ENCODE data around the gene PTPN1. TPM values are rescaled to one million over a fixed set of nuclear protein-coding genes. Genes with fewer than 3 reads are reported as not detected.

The PTPN1 gene
- total and polyA plus RNA-seq, 10 of the 15 experiments (the other 5 are each of a cell fraction or from before 2014, with no cell fraction given), result 15.9 to 74.7 (median 43.9) TPM

DNA sequence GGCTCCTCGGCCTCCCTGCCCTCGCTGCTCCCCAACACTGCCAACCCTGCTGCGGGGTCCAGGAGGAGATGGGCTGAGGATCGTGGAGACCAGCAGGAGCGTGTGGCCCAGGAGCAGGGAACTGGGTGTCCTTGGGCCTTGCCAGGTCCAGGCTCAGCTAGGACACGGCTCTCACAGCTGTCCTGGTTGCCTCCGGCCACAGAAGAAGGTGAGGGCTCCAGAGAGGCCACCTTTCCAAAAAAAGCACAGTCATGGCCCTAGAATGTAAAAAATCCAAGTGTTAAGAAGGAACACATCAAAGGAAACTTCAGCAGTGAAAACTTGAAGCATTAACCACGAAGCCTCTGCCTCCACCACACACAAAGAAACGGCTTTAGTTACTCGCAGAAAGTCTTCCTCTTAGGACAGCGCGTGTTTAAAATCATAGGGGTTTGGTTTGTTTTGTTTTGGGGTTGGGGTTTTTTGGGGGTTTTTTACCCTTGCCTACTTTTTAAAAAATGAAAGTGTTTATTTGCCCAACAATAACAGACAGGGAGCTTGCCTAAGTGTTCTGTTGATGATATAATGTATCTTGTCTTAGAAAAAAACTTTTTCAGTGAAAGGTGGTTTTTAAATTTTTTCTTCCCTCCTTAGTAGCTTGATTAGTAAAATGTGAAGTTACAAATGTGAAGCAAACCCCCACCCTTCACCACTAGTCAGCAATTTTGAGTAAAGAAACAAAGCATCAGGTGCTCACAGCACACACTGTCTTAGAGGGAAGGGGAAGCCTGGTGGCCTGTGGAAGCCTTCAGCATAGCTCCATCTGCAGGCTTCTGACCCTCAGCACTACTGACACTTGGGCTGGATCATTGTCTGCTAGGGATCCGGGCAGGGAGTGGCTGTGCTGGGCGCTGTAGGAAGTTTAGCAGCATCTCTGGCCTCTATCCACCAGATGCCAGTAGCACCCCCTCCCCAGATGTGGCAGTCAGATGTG, 60.0 kb downstream of the PTPN1 start:
- DNase-seq (ENCODE audit: low read depth, low spot score) (peak; percentile 68), FAIRE-seq (peak; percentile 86), ATAC-seq (peak; percentile 96)
- in situ Hi-C loops (cut with MboI) (loop anchor here (5.0 kb wide), 1 partner anchor 383 kb away; no protein-coding TSS in a partner anchor), intact Hi-C loops (cut with micrococcal nuclease; ENCODE audit: unreplicated experiment) (loop anchor here (1.0 to 2.0 kb wide), 3 partner anchors 55 to 91 kb away; partner anchors contain the start of gene PTPN1)
- no peak overlapping the region for H3K4me3 ChIP-seq
- peak overlapping the region; percentile 83 for H3K27ac ChIP-seq (ENCODE audit: control insufficient read depth, insufficient read depth)
- H3K27me3 ChIP-seq (replicated peaks in 1 of 2; ENCODE audit: control insufficient read depth in 2 of 2, insufficient read depth in 2 of 2, low read length in 1 of 2), result no peaks in the 10 kb centered on the region
- H3K4me2 ChIP-seq (ENCODE audit: control insufficient read depth, insufficient read depth), result peak overlapping the region; percentile 69
- peaks cover 28 to 55% of the 10 kb centered on the region in 2 experiments for H3K36me3 ChIP-seq (ENCODE audit: control insufficient read depth in 2 of 2, insufficient read depth in 2 of 2, low read length in 1 of 2)
- H2AFZ ChIP-seq (ENCODE audit: control insufficient read depth, low read depth, low read length), result no peak overlapping the region
- H3K79me2 ChIP-seq (ENCODE audit: control insufficient read depth, insufficient read depth, low read length), result peaks cover 29% of the 10 kb centered on the region
- H3K9me3 ChIP-seq (replicated peaks; ENCODE audit: control insufficient read depth, insufficient read depth, low read length), result no peaks in the 10 kb centered on the region
- H3K9ac ChIP-seq (ENCODE audit: control insufficient read depth, insufficient read depth, low read length), result peak overlapping the region; percentile 24
- WGBS (ENCODE audit: insufficient coverage, insufficient replicate concordance, low lambda C conversion rate, missing lambda C conversion rate), result 38% methylated on average over 14 of the region's 14 CpGs
- peaks cover 25% of the 10 kb centered on the region for H3K4me1 ChIP-seq (ENCODE audit: control insufficient read depth, insufficient read depth, low read length)
- H4K20me1 ChIP-seq (ENCODE audit: control insufficient read depth, insufficient read depth), result peaks cover 6% of the 10 kb centered on the region; the same call in 1 of the 2 replicates
- POLR2A ChIA-PET, result interaction anchor here (0.9 to 2.6 kb wide), 4 partner anchors 28 to 66 kb away, joined by 3 to 25 read pairs (median 4); partner anchors contain the start of gene PTPN1
- CTCF ChIA-PET, result interaction anchor here (0.6 to 11.4 kb wide), 20 partner anchors 10 to 106 kb away, joined by 3 to 240 read pairs (median 4); partner anchors contain the start of gene PTPN1
- RAD21 ChIA-PET (ENCODE audit: unreplicated experiment), result interaction anchor here (0.7 to 5.5 kb wide), 22 partner anchors 23 to 389 kb away, joined by 3 to 54 read pairs (median 6); partner anchors contain the start of gene PTPN1
- no TSS peak for BruUV-seq (replicated peaks)
- SMC1A ChIA-PET (ENCODE audit: uncharacterized antibody, unreplicated experiment), result interaction anchor here (0.7 to 73.1 kb wide), 6 partner anchors 9 to 179 kb away, joined by 3 to 2799 read pairs (median 4); partner anchors contain the start of gene PTPN1
- no peak for TF ChIP-seq CHD1 (IDR thresholded peaks at IDR 0.05; ENCODE audit: low read depth, low read length)
- no peak for TF ChIP-seq BMI1 (IDR thresholded peaks at IDR 0.05; ENCODE audit: borderline replicate concordance)
- TF ChIP-seq JUNB (IDR thresholded peaks at IDR 0.05), result peak; percentile 83
- TF ChIP-seq ASH2L (IDR thresholded peaks at IDR 0.05; ENCODE audit: borderline replicate concordance, low read depth), result no peak
- TF ChIP-seq STAT1 (conservative IDR thresholded peaks at IDR 0.05), result no peak
- no peak for TF ChIP-seq SUPT20H (IDR thresholded peaks at IDR 0.05; ENCODE audit: borderline replicate concordance, control insufficient read depth, low read depth, low read length)
- TF ChIP-seq, protein P1, sequence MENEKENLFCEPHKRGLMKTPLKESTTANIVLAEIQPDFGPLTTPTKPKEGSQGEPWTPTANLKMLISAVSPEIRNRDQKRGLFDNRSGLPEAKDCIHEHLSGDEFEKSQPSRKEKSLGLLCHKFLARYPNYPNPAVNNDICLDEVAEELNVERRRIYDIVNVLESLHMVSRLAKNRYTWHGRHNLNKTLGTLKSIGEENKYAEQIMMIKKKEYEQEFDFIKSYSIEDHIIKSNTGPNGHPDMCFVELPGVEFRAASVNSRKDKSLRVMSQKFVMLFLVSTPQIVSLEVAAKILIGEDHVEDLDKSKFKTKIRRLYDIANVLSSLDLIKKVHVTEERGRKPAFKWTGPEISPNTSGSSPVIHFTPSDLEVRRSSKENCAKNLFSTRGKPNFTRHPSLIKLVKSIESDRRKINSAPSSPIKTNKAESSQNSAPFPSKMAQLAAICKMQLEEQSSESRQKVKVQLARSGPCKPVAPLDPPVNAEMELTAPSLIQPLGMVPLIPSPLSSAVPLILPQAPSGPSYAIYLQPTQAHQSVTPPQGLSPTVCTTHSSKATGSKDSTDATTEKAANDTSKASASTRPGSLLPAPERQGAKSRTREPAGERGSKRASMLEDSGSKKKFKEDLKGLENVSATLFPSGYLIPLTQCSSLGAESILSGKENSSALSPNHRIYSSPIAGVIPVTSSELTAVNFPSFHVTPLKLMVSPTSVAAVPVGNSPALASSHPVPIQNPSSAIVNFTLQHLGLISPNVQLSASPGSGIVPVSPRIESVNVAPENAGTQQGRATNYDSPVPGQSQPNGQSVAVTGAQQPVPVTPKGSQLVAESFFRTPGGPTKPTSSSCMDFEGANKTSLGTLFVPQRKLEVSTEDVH (IDR thresholded peaks at IDR 0.05; ENCODE audit: low read depth, partially characterized antibody), result no peak
- no peak for TF ChIP-seq CBX3 (IDR thresholded peaks at IDR 0.05; ENCODE audit: borderline replicate concordance, low read depth)
- TF ChIP-seq RCOR1 (conservative IDR thresholded peaks at IDR 0.05; ENCODE audit: low read depth, low read length), result 0 out of 2 replicates have a peak, but pooled peaks have one; percentile 22
- TF ChIP-seq, protein P2, sequence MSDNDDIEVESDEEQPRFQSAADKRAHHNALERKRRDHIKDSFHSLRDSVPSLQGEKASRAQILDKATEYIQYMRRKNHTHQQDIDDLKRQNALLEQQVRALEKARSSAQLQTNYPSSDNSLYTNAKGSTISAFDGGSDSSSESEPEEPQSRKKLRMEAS (IDR thresholded peaks at IDR 0.05; ENCODE audit: low read depth, low read length), result no peak
- TF ChIP-seq, protein P3, sequence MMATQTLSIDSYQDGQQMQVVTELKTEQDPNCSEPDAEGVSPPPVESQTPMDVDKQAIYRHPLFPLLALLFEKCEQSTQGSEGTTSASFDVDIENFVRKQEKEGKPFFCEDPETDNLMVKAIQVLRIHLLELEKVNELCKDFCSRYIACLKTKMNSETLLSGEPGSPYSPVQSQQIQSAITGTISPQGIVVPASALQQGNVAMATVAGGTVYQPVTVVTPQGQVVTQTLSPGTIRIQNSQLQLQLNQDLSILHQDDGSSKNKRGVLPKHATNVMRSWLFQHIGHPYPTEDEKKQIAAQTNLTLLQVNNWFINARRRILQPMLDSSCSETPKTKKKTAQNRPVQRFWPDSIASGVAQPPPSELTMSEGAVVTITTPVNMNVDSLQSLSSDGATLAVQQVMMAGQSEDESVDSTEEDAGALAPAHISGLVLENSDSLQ (IDR thresholded peaks at IDR 0.05), result peak; percentile 38; the same call in 1 of the 2 replicates
- TF ChIP-seq, protein P4, sequence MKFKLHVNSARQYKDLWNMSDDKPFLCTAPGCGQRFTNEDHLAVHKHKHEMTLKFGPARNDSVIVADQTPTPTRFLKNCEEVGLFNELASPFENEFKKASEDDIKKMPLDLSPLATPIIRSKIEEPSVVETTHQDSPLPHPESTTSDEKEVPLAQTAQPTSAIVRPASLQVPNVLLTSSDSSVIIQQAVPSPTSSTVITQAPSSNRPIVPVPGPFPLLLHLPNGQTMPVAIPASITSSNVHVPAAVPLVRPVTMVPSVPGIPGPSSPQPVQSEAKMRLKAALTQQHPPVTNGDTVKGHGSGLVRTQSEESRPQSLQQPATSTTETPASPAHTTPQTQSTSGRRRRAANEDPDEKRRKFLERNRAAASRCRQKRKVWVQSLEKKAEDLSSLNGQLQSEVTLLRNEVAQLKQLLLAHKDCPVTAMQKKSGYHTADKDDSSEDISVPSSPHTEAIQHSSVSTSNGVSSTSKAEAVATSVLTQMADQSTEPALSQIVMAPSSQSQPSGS (IDR thresholded peaks at IDR 0.05; ENCODE audit: low read length), result peak; percentile 82
- TF ChIP-seq SIX5 (IDR thresholded peaks at IDR 0.05; ENCODE audit: low read depth, low read length, severe bottlenecking), result no peak

All from GM12878 (cell line).